Esophagus squamous epithelium (tissue), 4 donors: ENCODE measurements around the gene PRKAR1B.

ENCODE experiments used
- POLR2A ChIP-seq, 4 donors: fragments of 450-650 bp; IDR thresholded peaks; one replicate each; pipeline ENCODE4 v1.6.1; 2017; ENCODE audit warnings: antibody characterized with exemption in 4 of 4, mild to moderate bottlenecking in 4 of 4, moderate library complexity in 3 of 4
- TF ChIP-seq, protein P1 (sequence below), 6 experiments: fragments of 450-650 bp in 4 of 6; fragments of 200-600 bp in 2 of 6; sonication (generic) in 2 of 6; IDR thresholded peaks; one replicate each; pipeline ENCODE4 v1.5.1; 2016 to 2019; ENCODE audit warnings: antibody characterized with exemption in 6 of 6, mild to moderate bottlenecking in 4 of 6, moderate library complexity in 4 of 6

DNA sequence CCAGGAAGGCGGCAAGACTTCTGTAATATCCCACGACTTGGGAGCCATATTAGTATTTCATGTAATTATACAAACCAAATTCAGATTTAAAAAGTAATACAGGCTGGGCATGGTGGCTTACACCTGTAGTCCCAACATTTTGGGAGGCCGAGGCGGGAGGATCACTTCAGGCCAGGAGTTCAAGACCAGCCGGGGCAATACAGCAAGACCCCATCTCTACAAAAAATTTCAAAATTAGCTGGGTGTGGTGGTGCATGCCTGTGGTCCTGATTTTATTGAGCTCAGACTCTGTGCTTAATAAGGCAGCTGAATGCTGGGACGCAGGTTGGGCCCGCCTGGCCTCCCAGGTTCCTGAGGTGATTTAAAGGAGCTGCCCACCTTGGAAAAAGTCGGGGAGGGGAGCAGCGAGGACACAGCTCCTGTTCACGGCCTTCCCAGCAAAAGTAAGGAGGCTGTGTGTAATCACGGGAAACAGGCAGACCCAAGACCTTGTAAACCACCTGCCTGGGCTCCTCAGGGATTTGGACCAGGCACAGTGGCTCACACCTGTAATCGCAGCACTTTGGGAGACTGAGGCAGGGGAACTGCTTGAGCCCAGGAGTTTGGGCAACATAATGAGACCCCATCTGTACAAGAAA, 93.6 kb downstream of the PRKAR1B start:
- TF ChIP-seq, protein P1, sequence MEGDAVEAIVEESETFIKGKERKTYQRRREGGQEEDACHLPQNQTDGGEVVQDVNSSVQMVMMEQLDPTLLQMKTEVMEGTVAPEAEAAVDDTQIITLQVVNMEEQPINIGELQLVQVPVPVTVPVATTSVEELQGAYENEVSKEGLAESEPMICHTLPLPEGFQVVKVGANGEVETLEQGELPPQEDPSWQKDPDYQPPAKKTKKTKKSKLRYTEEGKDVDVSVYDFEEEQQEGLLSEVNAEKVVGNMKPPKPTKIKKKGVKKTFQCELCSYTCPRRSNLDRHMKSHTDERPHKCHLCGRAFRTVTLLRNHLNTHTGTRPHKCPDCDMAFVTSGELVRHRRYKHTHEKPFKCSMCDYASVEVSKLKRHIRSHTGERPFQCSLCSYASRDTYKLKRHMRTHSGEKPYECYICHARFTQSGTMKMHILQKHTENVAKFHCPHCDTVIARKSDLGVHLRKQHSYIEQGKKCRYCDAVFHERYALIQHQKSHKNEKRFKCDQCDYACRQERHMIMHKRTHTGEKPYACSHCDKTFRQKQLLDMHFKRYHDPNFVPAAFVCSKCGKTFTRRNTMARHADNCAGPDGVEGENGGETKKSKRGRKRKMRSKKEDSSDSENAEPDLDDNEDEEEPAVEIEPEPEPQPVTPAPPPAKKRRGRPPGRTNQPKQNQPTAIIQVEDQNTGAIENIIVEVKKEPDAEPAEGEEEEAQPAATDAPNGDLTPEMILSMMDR (IDR thresholded peaks at IDR 0.05), result no peak
- no peak for TF ChIP-seq POLR2A (IDR thresholded peaks at IDR 0.05)
